ENCODE measurements around the gene PFDN1. TPM values are rescaled to one million over a fixed set of nuclear protein-coding genes. Genes with fewer than 3 reads are reported as not detected.

Gene PFDN1
- polyA plus RNA-seq, 1 donor from 2014 or later = 147 TPM

GRCh38 chr5:140245926-140246325, 57.0 kb downstream of the PFDN1 start:
- H2AFZ ChIP-seq (ENCODE audit: low read depth, low read length) = no peak overlapping the region

GRCh38 chr5:140245341-140245740, 57.6 kb downstream of the PFDN1 start:
- Histone ChIP-seq H3K27me3 (ENCODE audit: insufficient read depth, low read depth, low read length) (no peaks in the 10 kb centered on the region), H3K36me3 (ENCODE audit: insufficient read depth, low read length) (no peaks in the 10 kb centered on the region), H3K9me3 (ENCODE audit: low read length) (no peaks in the 10 kb centered on the region), H3F3A (ENCODE audit: insufficient read depth, low read length, poor library complexity, severe bottlenecking) (no peaks in the 10 kb centered on the region), H3K9me2 (ENCODE audit: insufficient read depth, low read length) (no peaks in the 10 kb centered on the region), H3K79me2 (replicated peaks; ENCODE audit: insufficient read depth, low read length) (no peaks in the 10 kb centered on the region), H4K20me1 (ENCODE audit: insufficient read depth) (no peaks in the 10 kb centered on the region), H3K4me2 (ENCODE audit: low read length) (no peak overlapping the region), H3K9ac (ENCODE audit: low read length) (no peak overlapping the region), H3K4me3 (ENCODE audit: low read length) (no peak overlapping the region), H2AFZ (ENCODE audit: low read depth, low read length) (no peak overlapping the region), H3K27ac (ENCODE audit: low read length) (no peak overlapping the region)
- TF ChIP-seq POLR2AphosphoS5 (IDR thresholded peaks at IDR 0.05) = no peak
- no peak for TF ChIP-seq EP300 (conservative IDR thresholded peaks at IDR 0.05; ENCODE audit: poor library complexity, severe bottlenecking)

More at GRCh38 chr5:140245926-140246325, 57.0 kb downstream of the PFDN1 start:
- H3K4me3 ChIP-seq (ENCODE audit: low read length) = no peak overlapping the region
- H3K36me3 ChIP-seq (ENCODE audit: insufficient read depth, low read length) = no peaks in the 10 kb centered on the region
- H3K9me3 ChIP-seq (ENCODE audit: low read length) = no peaks in the 10 kb centered on the region
- no peak overlapping the region for H3K27ac ChIP-seq (ENCODE audit: low read length)
- no peak overlapping the region for H3K9ac ChIP-seq (ENCODE audit: low read length)
- H3K9me2 ChIP-seq (ENCODE audit: insufficient read depth, low read length) = no peaks in the 10 kb centered on the region
- no peaks in the 10 kb centered on the region for H3K79me2 ChIP-seq (replicated peaks; ENCODE audit: insufficient read depth, low read length)
- H3K27me3 ChIP-seq (ENCODE audit: insufficient read depth, low read depth, low read length) = no peaks in the 10 kb centered on the region
- no peak for TF ChIP-seq REST (IDR thresholded peaks at IDR 0.05; ENCODE audit: borderline replicate concordance)
- TF ChIP-seq EZH2 (IDR thresholded peaks at IDR 0.05; ENCODE audit: borderline replicate concordance, insufficient read depth, low read length, poor library complexity, severe bottlenecking) = no peak
- TF ChIP-seq MXI1 (conservative IDR thresholded peaks at IDR 0.05; ENCODE audit: poor library complexity, severe bottlenecking) = no peak
- no peak for TF ChIP-seq EP300 (conservative IDR thresholded peaks at IDR 0.05; ENCODE audit: poor library complexity, severe bottlenecking)
- no peak for TF ChIP-seq TAF1 (IDR thresholded peaks at IDR 0.05; ENCODE audit: low read depth)
- TF ChIP-seq RAD21 (conservative IDR thresholded peaks at IDR 0.05) = no peak
- TF ChIP-seq POLR2AphosphoS5 (IDR thresholded peaks at IDR 0.05) = no peak
- TF ChIP-seq SMC3 (conservative IDR thresholded peaks at IDR 0.05; ENCODE audit: poor library complexity) = no peak
- no peak for TF ChIP-seq CTCF (IDR thresholded peaks at IDR 0.05; ENCODE audit: poor library complexity, severe bottlenecking)
- no peaks in the 10 kb centered on the region for H3F3A ChIP-seq (ENCODE audit: insufficient read depth, low read length, poor library complexity, severe bottlenecking)
- H3K4me2 ChIP-seq (ENCODE audit: low read length) = no peak overlapping the region
- H4K20me1 ChIP-seq (ENCODE audit: insufficient read depth) = no peaks in the 10 kb centered on the region
